CD4-positive, alpha-beta T cell (primary cell): ENCODE data around the gene BIRC6. TPM values are rescaled to one million over a fixed set of nuclear protein-coding genes. Genes with fewer than 3 reads are reported as not detected.
A peak's percentile ranks its signal among the peaks of the same experiment; 100 is the strongest.

Experiments
- ATAC-seq: fragments of 200-7000 bp; cut with Tn5 transposase; one replicate; pipeline ENCODE4 v1.10.0; 2022; ENCODE audit warnings: mild to moderate bottlenecking; ENCODE audit not compliant: poor library complexity
- CTCF ChIA-PET: fragments of 350-600 bp; sonication (Branson Sonifier 250); formaldehyde crosslinking; loops from one replicate; lab custom pipeline; 2021; ENCODE audit warnings: antibody characterized with exemption, inconsistent platforms; lab: Charles Lee
- POLR2A ChIA-PET: fragments of 350-600 bp; sonication (Branson Sonifier 250); formaldehyde crosslinking; loops from one replicate; lab custom pipeline; 2021; ENCODE audit warnings: antibody characterized with exemption, inconsistent platforms; lab: Charles Lee
- DNase-seq, 14 experiments: peaks; one replicate each; pipeline ENCODE4 v3.0.0-alpha.2; 2013 to 2020; ENCODE audit warnings: mixed read lengths in 2 of 14
- H3K27ac ChIP-seq, 2 donors: one replicate each; pipeline versions ENCODE4 v1.5.1 to v1.7.0; 2013; ENCODE audit warnings: low read length in 2 of 2, low read depth in 1 of 2, mild to moderate bottlenecking in 1 of 2
- H3K27me3 ChIP-seq, 2 experiments: 1 replicate in 1 of 2; 2 replicates in 1 of 2; pipeline versions ENCODE4 v1.6.1 to v1.7.0; 2013; ENCODE audit warnings: low read length in 2 of 2, control low read depth in 1 of 2, mild to moderate bottlenecking in 1 of 2, moderate library complexity in 1 of 2; ENCODE audit not compliant: insufficient read depth in 2 of 2, control insufficient read depth in 1 of 2
- H3K36me3 ChIP-seq: one replicate; pipeline ENCODE4 v1.6.1; 2013; ENCODE audit warnings: low read length, control low read depth; ENCODE audit not compliant: insufficient read depth
- H3K4me1 ChIP-seq: one replicate; pipeline ENCODE4 v1.6.1; 2013; ENCODE audit warnings: low read length, control low read depth; ENCODE audit not compliant: insufficient read depth
- H3K4me3 ChIP-seq: one replicate; pipeline ENCODE4 v1.5.1; 2013; ENCODE audit warnings: mild to moderate bottlenecking, low read length, moderate library complexity
- H3K9me3 ChIP-seq, 2 experiments: 1 replicate in 1 of 2; 2 replicates in 1 of 2; pipeline versions ENCODE4 v1.6.1 to v1.7.0; 2013; ENCODE audit warnings: low read length in 2 of 2, mild to moderate bottlenecking in 2 of 2, control low read depth in 1 of 2, moderate library complexity in 1 of 2; ENCODE audit not compliant: control insufficient read depth in 1 of 2, insufficient read depth in 1 of 2
- H3K27ac Mint-ChIP-seq: one replicate; pipeline ENCODE4 v1.8.0; 2020; ENCODE audit warnings: mixed read lengths
- H3K27me3 Mint-ChIP-seq: one replicate; pipeline ENCODE4 v1.8.0; 2021; ENCODE audit warnings: mixed read lengths
- H3K36me3 Mint-ChIP-seq: one replicate; pipeline ENCODE4 v1.8.0; 2021; ENCODE audit warnings: low read depth, mixed read lengths
- H3K4me1 Mint-ChIP-seq: one replicate; pipeline ENCODE4 v1.8.0; 2021; ENCODE audit warnings: low read depth, mixed read lengths
- H3K4me3 Mint-ChIP-seq: one replicate; pipeline ENCODE4 v1.8.0; 2020; ENCODE audit warnings: mild to moderate bottlenecking, mixed read lengths
- H3K9me3 Mint-ChIP-seq: one replicate; pipeline ENCODE4 v1.8.0; 2020; ENCODE audit warnings: mixed read lengths
- intact Hi-C, 2 experiments: fragments of 100-400 bp; cut with DNase I in 1 of 2; cut with micrococcal nuclease in 1 of 2; formaldehyde crosslinking; loops; one replicate each; pipeline versions ENCODE4 v1.15.1 to v1.9.0; 2023 to 2025; cut with DNase I, micrococcal nuclease
- total RNA-seq, 174 experiments: library from RNA in 2 of 174; stranded (reverse) in 2 of 174; gene quantifications; one replicate each; pipeline ENCODE4 v1.2.3 and lab custom pipeline; 2021 to 2026
- TF ChIP-seq, protein P1 (sequence below): fragments of 200-600 bp; IDR thresholded peaks from one replicate; pipeline ENCODE4 v1.8.0; 2022; ENCODE audit warnings: antibody characterized with exemption, mild to moderate bottlenecking

BIRC6 gene
- total RNA-seq, 2 experiments from 2014 or later = 110 to 113 TPM

DNA sequence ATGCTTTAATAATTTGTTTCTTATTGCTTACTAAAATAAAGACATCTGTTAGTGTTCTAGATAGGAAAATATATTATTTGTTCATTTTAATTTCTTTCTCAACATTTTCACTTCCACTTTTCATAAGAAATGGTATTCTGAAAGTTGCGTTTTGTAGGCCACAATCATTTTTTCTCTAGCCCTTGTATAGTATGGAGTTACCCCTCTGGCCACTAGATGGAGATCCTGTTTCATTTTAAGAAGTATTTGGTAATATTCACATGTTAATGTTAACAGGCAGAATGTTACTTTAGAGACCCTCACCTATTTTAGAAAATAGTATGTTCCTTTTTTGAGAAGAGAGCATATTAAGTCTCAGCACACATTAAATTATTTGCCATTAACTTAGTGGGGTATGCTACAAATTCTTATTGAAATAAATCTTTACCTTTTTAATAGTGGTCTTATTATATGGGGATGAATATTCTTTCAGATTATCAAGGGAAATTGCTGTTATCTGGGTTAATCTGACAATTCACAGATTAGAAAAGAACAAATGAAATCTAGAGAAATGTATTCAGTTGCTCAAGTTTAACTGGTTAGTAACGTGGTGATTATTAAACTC is 197.1 kb downstream of the BIRC6 start:
- Mint-ChIP-seq H3K4me1 (no peaks in the 10 kb centered on the region), H3K27me3 (no peaks in the 10 kb centered on the region), H3K4me3 (no peak overlapping the region), H3K9me3 (no peaks in the 10 kb centered on the region), H3K27ac (no peak overlapping the region), H3K36me3 (peaks cover 38% of the 10 kb centered on the region)
- TF ChIP-seq, protein P1, sequence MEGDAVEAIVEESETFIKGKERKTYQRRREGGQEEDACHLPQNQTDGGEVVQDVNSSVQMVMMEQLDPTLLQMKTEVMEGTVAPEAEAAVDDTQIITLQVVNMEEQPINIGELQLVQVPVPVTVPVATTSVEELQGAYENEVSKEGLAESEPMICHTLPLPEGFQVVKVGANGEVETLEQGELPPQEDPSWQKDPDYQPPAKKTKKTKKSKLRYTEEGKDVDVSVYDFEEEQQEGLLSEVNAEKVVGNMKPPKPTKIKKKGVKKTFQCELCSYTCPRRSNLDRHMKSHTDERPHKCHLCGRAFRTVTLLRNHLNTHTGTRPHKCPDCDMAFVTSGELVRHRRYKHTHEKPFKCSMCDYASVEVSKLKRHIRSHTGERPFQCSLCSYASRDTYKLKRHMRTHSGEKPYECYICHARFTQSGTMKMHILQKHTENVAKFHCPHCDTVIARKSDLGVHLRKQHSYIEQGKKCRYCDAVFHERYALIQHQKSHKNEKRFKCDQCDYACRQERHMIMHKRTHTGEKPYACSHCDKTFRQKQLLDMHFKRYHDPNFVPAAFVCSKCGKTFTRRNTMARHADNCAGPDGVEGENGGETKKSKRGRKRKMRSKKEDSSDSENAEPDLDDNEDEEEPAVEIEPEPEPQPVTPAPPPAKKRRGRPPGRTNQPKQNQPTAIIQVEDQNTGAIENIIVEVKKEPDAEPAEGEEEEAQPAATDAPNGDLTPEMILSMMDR = peak; percentile 77
- ChIA-PET CTCF (no interaction called here), POLR2A (no interaction called here)
- intact Hi-C loops = loop anchor here (1.0 to 5.0 kb wide), 3 partner anchors 819 to 1029 kb away; no protein-coding TSS in a partner anchor
- no peak overlapping the region for H3K4me3 ChIP-seq
- no peaks in the 10 kb centered on the region for H3K9me3 ChIP-seq
- H3K27me3 ChIP-seq = no peaks in the 10 kb centered on the region
- DNase-seq (peak in 3 of 14 experiments; percentile 47 to 60 (median 58)), ATAC-seq (peak; percentile 61)
- H3K27ac ChIP-seq = no peak overlapping the region
- H3K36me3 ChIP-seq = peaks cover 34% of the 10 kb centered on the region
- H3K4me1 ChIP-seq = no peaks in the 10 kb centered on the region

DNA sequence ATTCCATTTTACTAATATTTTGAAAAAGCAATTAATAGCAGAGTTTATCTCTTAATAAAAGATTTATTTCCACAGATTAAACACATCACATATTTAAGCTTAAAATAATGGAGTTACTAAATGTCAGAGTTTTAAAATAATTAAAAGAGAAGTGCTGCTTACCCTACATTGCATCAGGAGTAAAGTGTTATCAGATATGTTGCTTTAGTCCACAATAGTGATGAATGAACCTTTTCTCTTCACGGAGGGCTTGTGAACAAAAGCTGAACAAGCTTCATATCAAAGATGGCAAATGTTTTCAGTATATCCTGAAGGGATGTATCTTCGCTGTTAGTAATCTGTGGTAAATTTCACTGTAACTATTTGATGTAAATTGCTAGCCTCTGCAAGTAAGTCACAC is 201.7 kb downstream of the BIRC6 start:
- intact Hi-C loops = no loop called here
- Histone ChIP-seq H3K9me3 (no peaks in the 10 kb centered on the region), H3K4me1 (no peaks in the 10 kb centered on the region), H3K27me3 (no peaks in the 10 kb centered on the region), H3K4me3 (no peak overlapping the region), H3K36me3 (peaks cover 23% of the 10 kb centered on the region), H3K27ac (no peak overlapping the region)
- H3K27ac Mint-ChIP-seq = no peak overlapping the region
- CTCF ChIA-PET = no interaction called here
- TF ChIP-seq, protein P1 = no peak
- DNase-seq (no peak), ATAC-seq (no peak)
- H3K4me3 Mint-ChIP-seq = no peak overlapping the region
- POLR2A ChIA-PET = interaction anchor here (0.6 kb wide), 1 partner anchor 11 kb away, joined by 3 read pairs; no protein-coding TSS in a partner anchor
- peaks cover 53% of the 10 kb centered on the region for H3K36me3 Mint-ChIP-seq
- H3K27me3 Mint-ChIP-seq = no peaks in the 10 kb centered on the region
- peaks cover 5% of the 10 kb centered on the region for H3K4me1 Mint-ChIP-seq
- H3K9me3 Mint-ChIP-seq = no peaks in the 10 kb centered on the region

DNA sequence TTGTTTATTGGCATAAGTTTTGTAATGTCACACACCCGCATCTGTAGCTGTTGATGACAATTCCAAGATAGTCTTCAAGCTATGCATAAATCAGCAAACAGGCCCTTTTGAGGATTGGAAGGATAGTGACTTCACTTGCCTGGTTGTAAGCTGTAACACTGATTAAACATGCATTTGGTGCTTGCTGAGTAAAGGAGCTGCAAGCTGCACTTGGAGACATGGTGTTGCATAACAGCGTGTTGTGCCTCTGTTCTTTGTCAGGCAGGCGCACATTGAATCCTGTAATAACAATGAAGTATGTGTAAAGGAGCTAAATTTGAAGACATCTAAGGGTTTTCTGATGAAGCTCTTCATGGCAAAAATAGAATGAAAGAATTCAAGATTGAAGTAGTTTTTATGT is 202.3 kb downstream of the BIRC6 start:
- no peak for ATAC-seq
- Histone ChIP-seq H3K36me3 (peaks cover 23% of the 10 kb centered on the region), H3K27ac (no peak overlapping the region), H3K9me3 (peaks cover 0 to 3% of the 10 kb centered on the region in 2 experiments), H3K4me3 (no peak overlapping the region), H3K27me3 (no peaks in the 10 kb centered on the region), H3K4me1 (no peaks in the 10 kb centered on the region)
- DNase-seq = peak in 1 of 14 experiments; percentile 4
- peaks cover 53% of the 10 kb centered on the region for H3K36me3 Mint-ChIP-seq
- peaks cover 5% of the 10 kb centered on the region for H3K4me1 Mint-ChIP-seq
- no peak overlapping the region for H3K27ac Mint-ChIP-seq
- POLR2A ChIA-PET = no interaction called here
- TF ChIP-seq, protein P1 = no peak
- no peak overlapping the region for H3K4me3 Mint-ChIP-seq
- no peaks in the 10 kb centered on the region for H3K27me3 Mint-ChIP-seq
- CTCF ChIA-PET = no interaction called here
- intact Hi-C loops = no loop called here
- H3K9me3 Mint-ChIP-seq = no peaks in the 10 kb centered on the region
